Fibroblast of lung (primary cell): ENCODE results near the gene TLN1. TPM values are rescaled to one million over a fixed set of nuclear protein-coding genes. Genes with fewer than 3 reads are reported as not detected.

ENCODE experiments used
- DNase-seq, 2 donors: peaks; one replicate each; pipeline versions ENCODE4 v3.0.0 to v3.0.0-alpha.2; 2010; ENCODE audit warnings: low read depth in 2 of 2
- H2AFZ ChIP-seq: 2 replicates; pipeline ENCODE4 v1.5.1; 2012; ENCODE audit warnings: low read length, control low read depth, inconsistent platforms
- H3K27ac ChIP-seq: 2 replicates; pipeline ENCODE4 v1.5.1; 2011; ENCODE audit warnings: low read length, control low read depth; ENCODE audit not compliant: insufficient read depth
- H3K27me3 ChIP-seq: 2 replicates; pipeline ENCODE4 v1.5.1; 2011; ENCODE audit warnings: mild to moderate bottlenecking, low read length; ENCODE audit not compliant: control insufficient read depth, insufficient read depth
- H3K36me3 ChIP-seq: 2 replicates; pipeline ENCODE4 v1.5.1; 2011; ENCODE audit warnings: low read length; ENCODE audit not compliant: control insufficient read depth, insufficient read depth
- H3K4me1 ChIP-seq: 2 replicates; pipeline ENCODE4 v1.5.1; 2011; ENCODE audit warnings: low read length; ENCODE audit not compliant: control insufficient read depth, insufficient read depth; ENCODE audit errors: extremely low read depth
- H3K4me2 ChIP-seq: 2 replicates; pipeline ENCODE4 v1.5.1; 2011; ENCODE audit warnings: low read length, control low read depth; ENCODE audit not compliant: insufficient read depth; ENCODE audit errors: extremely low read depth
- H3K4me3 ChIP-seq, 4 experiments: fragments of 200-600 bp in 1 of 4; sonication (generic) in 1 of 4; replicated peaks in 1 of 4; 2 replicates each; pipeline ENCODE4 v1.5.1; 2011 to 2016; ENCODE audit warnings: low read length in 4 of 4, low read depth in 3 of 4, mild to moderate bottlenecking in 3 of 4, control low read depth in 2 of 4, inconsistent platforms in 1 of 4, mixed read lengths in 1 of 4; ENCODE audit not compliant: insufficient read depth in 1 of 4; ENCODE audit errors: control extremely low read depth in 1 of 4
- H3K79me2 ChIP-seq: 2 replicates; pipeline ENCODE4 v1.5.1; 2012; ENCODE audit warnings: mild to moderate bottlenecking, low read length, inconsistent platforms; ENCODE audit not compliant: control insufficient read depth, insufficient read depth
- H3K9ac ChIP-seq: 2 replicates; pipeline ENCODE4 v1.5.1; 2011; ENCODE audit warnings: mild to moderate bottlenecking, low read length, control low read depth; ENCODE audit not compliant: insufficient read depth
- H3K9me3 ChIP-seq: 2 replicates; pipeline ENCODE4 v1.5.1; 2012; ENCODE audit warnings: low read depth, low read length; ENCODE audit not compliant: control insufficient read depth, insufficient read depth
- H4K20me1 ChIP-seq: 2 replicates; pipeline ENCODE4 v1.5.1; 2011; ENCODE audit warnings: low read length; ENCODE audit not compliant: control insufficient read depth, insufficient read depth; ENCODE audit errors: extremely low read depth
- EZH2 ChIP-seq: IDR thresholded peaks from 2 replicates; pipeline ENCODE4 v1.5.1; 2012; ENCODE audit warnings: low read length, control low read depth, mild to moderate bottlenecking; ENCODE audit errors: missing control alignments
- polyA plus RNA-seq, 2 donors: library from polyadenylated mRNA; depleted of rRNA in 1 of 2; stranded (reverse) in 1 of 2; unstranded in 1 of 2; fragments of >200 nt; gene quantifications; 2 replicates each; pipeline ENCODE4 v1.2.1, GENCODE V29; 2011 to 2012; ENCODE audit warnings: missing spikeins in 1 of 2
- total RNA-seq: library from RNA; depleted of rRNA; stranded (reverse); fragments of >200 nt; gene quantifications from 2 replicates; pipeline ENCODE4 v1.2.1, GENCODE V29; 2014
- TF ChIP-seq, protein P1 (sequence below), 2 donors: IDR thresholded peaks in 1 of 2; conservative IDR thresholded peaks in 1 of 2; 1 replicate in 1 of 2; 2 replicates in 1 of 2; pipeline ENCODE4 v1.5.1; 2011 to 2012; ENCODE audit warnings: low read length in 2 of 2, control low read depth in 1 of 2, inconsistent platforms in 1 of 2, low read depth in 1 of 2, mild to moderate bottlenecking in 1 of 2

Gene TLN1
- total and polyA plus RNA-seq, 2 donors (not counting 1 experiment from before 2014, with no cell fraction given): 214 to 405 TPM

DNA sequence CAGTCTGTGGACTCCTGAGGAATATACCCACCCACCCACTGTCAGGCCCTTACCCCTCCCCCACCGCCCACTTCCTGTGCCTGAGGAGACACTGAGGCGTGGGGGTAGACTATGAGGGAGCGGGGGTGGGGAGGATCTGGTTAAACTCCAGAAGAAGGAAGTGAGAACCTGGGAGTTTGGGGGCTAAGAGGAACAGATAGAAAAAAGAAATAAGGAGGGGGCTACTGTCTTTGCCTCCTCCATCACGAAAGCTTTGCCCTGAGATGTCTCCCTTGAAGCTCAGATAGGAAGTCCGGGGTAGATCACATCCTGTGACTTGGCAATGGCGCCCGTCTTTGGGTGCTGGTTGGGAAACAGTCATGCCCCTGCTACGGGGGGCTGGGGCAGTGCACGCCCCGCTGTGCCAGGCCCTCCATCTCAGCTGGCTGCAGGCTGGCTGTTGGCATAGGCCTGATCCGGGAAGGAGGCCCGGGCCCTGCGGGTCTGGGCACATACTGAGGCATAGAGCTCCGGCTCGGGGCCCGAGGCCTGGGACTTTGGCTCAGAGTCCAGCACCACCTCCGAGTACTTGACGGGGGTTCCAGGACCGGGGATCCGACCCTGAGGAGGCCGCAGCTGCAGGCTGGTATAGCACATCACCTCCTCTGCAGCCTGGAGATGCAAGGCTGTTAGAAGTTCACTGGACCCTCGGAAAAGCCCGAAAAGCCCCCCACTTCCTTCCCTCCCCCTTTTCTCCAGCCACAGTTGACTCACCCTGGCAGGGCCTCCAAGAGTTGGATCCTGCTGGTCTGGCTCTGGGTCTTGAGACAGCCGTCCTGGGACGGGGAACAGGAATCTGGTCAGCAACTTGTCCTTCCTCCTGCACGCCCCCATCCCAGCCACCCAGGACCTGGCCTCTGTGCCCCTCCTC, 82.3 kb downstream of the TLN1 start:
- Histone ChIP-seq H3K79me2 (no peaks in the 10 kb centered on the region), H3K9me3 (no peaks in the 10 kb centered on the region), H3K27ac (no peak overlapping the region), H4K20me1 (no peaks in the 10 kb centered on the region), H3K4me3 (no peak overlapping the region), H2AFZ (peak overlapping the region; percentile 12), H3K4me1 (peaks cover 5% of the 10 kb centered on the region), H3K4me2 (no peak overlapping the region), H3K9ac (no peak overlapping the region), H3K36me3 (no peaks in the 10 kb centered on the region), H3K27me3 (no peaks in the 10 kb centered on the region)
- no peak for DNase-seq
- TF ChIP-seq EZH2: no peak
- TF ChIP-seq, protein P1, sequence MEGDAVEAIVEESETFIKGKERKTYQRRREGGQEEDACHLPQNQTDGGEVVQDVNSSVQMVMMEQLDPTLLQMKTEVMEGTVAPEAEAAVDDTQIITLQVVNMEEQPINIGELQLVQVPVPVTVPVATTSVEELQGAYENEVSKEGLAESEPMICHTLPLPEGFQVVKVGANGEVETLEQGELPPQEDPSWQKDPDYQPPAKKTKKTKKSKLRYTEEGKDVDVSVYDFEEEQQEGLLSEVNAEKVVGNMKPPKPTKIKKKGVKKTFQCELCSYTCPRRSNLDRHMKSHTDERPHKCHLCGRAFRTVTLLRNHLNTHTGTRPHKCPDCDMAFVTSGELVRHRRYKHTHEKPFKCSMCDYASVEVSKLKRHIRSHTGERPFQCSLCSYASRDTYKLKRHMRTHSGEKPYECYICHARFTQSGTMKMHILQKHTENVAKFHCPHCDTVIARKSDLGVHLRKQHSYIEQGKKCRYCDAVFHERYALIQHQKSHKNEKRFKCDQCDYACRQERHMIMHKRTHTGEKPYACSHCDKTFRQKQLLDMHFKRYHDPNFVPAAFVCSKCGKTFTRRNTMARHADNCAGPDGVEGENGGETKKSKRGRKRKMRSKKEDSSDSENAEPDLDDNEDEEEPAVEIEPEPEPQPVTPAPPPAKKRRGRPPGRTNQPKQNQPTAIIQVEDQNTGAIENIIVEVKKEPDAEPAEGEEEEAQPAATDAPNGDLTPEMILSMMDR (conservative IDR thresholded peaks at IDR 0.05 in 1 of 2, IDR thresholded peaks at IDR 0.05 in 1 of 2; ENCODE audit: low read depth in 1 of 2, low read length in 2 of 2): no peak

Other genes with a start within 250 kb of the TLN1 start
- gene RUSC2, start 242.1 kb downstream of the TLN1 start, total RNA-seq: 10.0 and 15.5 TPM in 2 replicates
- 14.2 and 14.8 TPM in 2 replicates for gene RUSC2, start 242.1 kb downstream of the TLN1 start, polyA plus RNA-seq
- 9.4 and 10.5 TPM in 2 replicates for gene TESK1, start 126.9 kb downstream of the TLN1 start, total RNA-seq
- 12.0 and 12.5 TPM in 2 replicates for gene TESK1, start 126.9 kb downstream of the TLN1 start, polyA plus RNA-seq
- gene CD72, start 113.8 kb downstream of the TLN1 start, total RNA-seq: 1.0 and 2.8 TPM in 2 replicates
- 0.64 and 1.00 TPM in 2 replicates for gene CD72, start 113.8 kb downstream of the TLN1 start, polyA plus RNA-seq
- 0.17 TPM in 1 of 2 replicates, not detected in the other for gene SIT1, start 81.3 kb downstream of the TLN1 start, total RNA-seq
- 0.07 TPM in 1 of 2 replicates, not detected in the other for gene SIT1, start 81.3 kb downstream of the TLN1 start, polyA plus RNA-seq
- gene RMRP, start 74.2 kb downstream of the TLN1 start, total RNA-seq: 67,954 and 162,287 TPM in 2 replicates
- 75.4 and 110 TPM in 2 replicates for gene RMRP, start 74.2 kb downstream of the TLN1 start, polyA plus RNA-seq
- gene CCDC107, start 73.9 kb downstream of the TLN1 start, total RNA-seq: 15.4 and 20.6 TPM in 2 replicates
- 20.2 and 24.9 TPM in 2 replicates for gene CCDC107, start 73.9 kb downstream of the TLN1 start, polyA plus RNA-seq
- gene ARHGEF39, start 67.0 kb downstream of the TLN1 start, total RNA-seq: under 0.01 and 0.66 TPM in 2 replicates
- 0.77 and 3.9 TPM in 2 replicates for gene ARHGEF39, start 67.0 kb downstream of the TLN1 start, polyA plus RNA-seq
- 0.17 and 0.26 TPM in 2 replicates for gene CA9, start 58.3 kb downstream of the TLN1 start, total RNA-seq
- 0.59 TPM in 1 of 2 replicates, not detected in the other for gene CA9, start 58.3 kb downstream of the TLN1 start, polyA plus RNA-seq
- gene TPM2, start 42.3 kb downstream of the TLN1 start, total RNA-seq: 696 and 1,003 TPM in 2 replicates
- 1,280 and 1,927 TPM in 2 replicates for gene TPM2, start 42.3 kb downstream of the TLN1 start, polyA plus RNA-seq
- 64.7 and 70.2 TPM in 2 replicates for gene CREB3, start 471 bp upstream of the TLN1 start, total RNA-seq
- 50.2 and 55.8 TPM in 2 replicates for gene CREB3, start 471 bp upstream of the TLN1 start, polyA plus RNA-seq
- gene GBA2, start 17.0 kb upstream of the TLN1 start, total RNA-seq: 21.8 and 23.9 TPM in 2 replicates
- gene GBA2, start 17.0 kb upstream of the TLN1 start, polyA plus RNA-seq: 24.1 and 25.5 TPM in 2 replicates
- gene RGP1, start 17.1 kb upstream of the TLN1 start, total RNA-seq: 10.5 and 14.9 TPM in 2 replicates
- 17.4 and 18.0 TPM in 2 replicates for gene RGP1, start 17.1 kb upstream of the TLN1 start, polyA plus RNA-seq
- gene MSMP, start 22.1 kb upstream of the TLN1 start, total RNA-seq: not detected in 2 replicates
- gene MSMP, start 22.1 kb upstream of the TLN1 start, polyA plus RNA-seq: not detected in 2 replicates
- 23.6 and 47.4 TPM in 2 replicates for gene NPR2, start 59.4 kb upstream of the TLN1 start, total RNA-seq
- 26.3 and 34.1 TPM in 2 replicates for gene NPR2, start 59.4 kb upstream of the TLN1 start, polyA plus RNA-seq
- gene SPAG8, start 80.1 kb upstream of the TLN1 start, total RNA-seq: 1.0 and 1.3 TPM in 2 replicates
- gene SPAG8, start 80.1 kb upstream of the TLN1 start, polyA plus RNA-seq: 0.62 and 0.64 TPM in 2 replicates
- gene HINT2, start 82.8 kb upstream of the TLN1 start, total RNA-seq: 24.9 and 34.2 TPM in 2 replicates
- 13.1 and 22.9 TPM in 2 replicates for gene HINT2, start 82.8 kb upstream of the TLN1 start, polyA plus RNA-seq
- not detected in 2 replicates for gene FAM221B, start 96.5 kb upstream of the TLN1 start, total RNA-seq
- gene FAM221B, start 96.5 kb upstream of the TLN1 start, polyA plus RNA-seq: not detected in 2 replicates
- 2.1 and 3.0 TPM in 2 replicates for gene TMEM8B, start 97.0 kb upstream of the TLN1 start, total RNA-seq
- 2.7 and 3.0 TPM in 2 replicates for gene TMEM8B, start 97.0 kb upstream of the TLN1 start, polyA plus RNA-seq
- gene OR13J1, start 138.2 kb upstream of the TLN1 start, total RNA-seq: not detected in 2 replicates
- gene OR13J1, start 138.2 kb upstream of the TLN1 start, polyA plus RNA-seq: not detected in 2 replicates
- gene HRCT1, start 174.0 kb upstream of the TLN1 start, total RNA-seq: 0.26 and 1.2 TPM in 2 replicates
- gene HRCT1, start 174.0 kb upstream of the TLN1 start, polyA plus RNA-seq: 3.1 and 3.3 TPM in 2 replicates
- under 0.01 and 0.17 TPM in 2 replicates for gene SPAAR, start 177.3 kb upstream of the TLN1 start, total RNA-seq
- gene SPAAR, start 177.3 kb upstream of the TLN1 start, polyA plus RNA-seq: 0.34 and 0.41 TPM in 2 replicates
- gene OR2S2, start 226.0 kb upstream of the TLN1 start, total RNA-seq: 0.17 TPM in 1 of 2 replicates, not detected in the other
- 0.17 and 0.18 TPM in 2 replicates for gene OR2S2, start 226.0 kb upstream of the TLN1 start, polyA plus RNA-seq